GM18861 (cell line): ENCODE measurements around the gene CPLX3.

Experiments used
- ATAC-seq: cut with Tn5 transposase; IDR thresholded peaks from one replicate; pipeline ENCODE4 v1.9.1; 2021; ENCODE audit not compliant: unreplicated experiment

Gene CPLX3

DNA sequence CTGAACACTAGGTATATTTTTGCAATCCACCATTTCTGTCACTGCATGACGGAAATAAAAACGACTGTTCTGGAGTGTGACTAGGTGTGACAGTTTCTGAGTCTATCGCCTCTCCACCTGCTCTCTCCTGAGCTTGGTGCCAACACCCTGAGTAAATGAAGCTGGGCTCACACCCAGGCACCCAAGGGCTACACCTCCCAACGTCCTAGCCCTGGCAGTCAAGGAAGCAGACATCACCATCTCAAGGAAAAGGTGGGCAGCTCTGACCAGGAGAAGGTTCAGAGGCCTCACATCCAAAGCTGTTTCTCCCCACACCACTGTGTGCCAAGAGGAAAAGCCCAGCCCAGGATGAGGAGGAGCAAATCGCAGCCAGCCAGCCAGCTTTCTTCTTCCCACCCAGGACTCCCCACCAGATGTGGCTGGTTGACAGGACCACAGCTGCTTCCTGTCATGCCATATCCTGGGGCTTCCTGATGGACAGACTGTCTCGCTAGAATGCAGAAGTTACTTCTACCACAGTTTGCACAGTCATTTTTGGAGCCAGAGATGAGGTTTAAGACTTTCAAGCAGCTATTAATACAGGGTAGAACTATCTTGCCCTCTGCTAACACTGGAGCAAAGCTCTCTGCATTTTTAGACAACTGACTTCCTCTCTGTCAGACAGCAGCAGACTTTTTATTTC is 43.4 kb downstream of the CPLX3 start:
- ATAC-seq: peak; percentile 66

DNA sequence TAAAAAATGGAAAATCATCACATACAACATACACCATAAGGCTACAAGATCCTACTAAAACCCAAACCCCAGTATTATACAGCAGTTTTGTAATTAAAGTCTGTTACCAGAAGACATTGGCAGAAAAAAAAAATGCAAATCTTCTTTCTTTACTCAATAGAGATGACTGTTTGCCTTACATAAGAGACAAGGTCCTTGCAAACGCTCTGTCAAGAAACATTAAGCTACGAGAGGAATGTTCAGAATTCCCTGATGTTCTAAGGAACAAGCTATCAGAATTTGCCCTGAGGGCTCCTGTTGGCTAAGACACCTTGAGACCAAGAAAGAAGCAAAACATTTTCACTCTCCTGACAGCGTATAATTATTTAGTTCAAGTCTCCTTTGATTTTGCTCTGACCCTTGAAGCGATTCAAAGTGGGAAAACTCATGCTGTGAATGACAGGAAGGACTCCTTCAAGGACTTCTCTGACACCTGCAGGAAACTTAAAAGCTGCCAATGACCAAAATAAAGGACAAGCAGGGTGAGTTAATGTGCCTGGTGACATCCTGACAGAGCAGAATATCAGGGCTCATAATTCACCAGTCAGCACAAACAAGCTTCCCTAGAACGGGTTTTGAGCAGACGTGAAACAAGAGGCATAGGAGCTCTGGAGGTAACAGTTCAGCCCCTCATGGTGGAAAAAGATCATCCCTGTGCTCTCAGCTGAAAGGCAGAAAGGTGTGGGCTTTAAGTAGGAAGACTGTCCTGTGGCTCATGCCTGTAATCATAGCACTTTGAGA is 44.2 kb downstream of the CPLX3 start:
- no peak for ATAC-seq

DNA sequence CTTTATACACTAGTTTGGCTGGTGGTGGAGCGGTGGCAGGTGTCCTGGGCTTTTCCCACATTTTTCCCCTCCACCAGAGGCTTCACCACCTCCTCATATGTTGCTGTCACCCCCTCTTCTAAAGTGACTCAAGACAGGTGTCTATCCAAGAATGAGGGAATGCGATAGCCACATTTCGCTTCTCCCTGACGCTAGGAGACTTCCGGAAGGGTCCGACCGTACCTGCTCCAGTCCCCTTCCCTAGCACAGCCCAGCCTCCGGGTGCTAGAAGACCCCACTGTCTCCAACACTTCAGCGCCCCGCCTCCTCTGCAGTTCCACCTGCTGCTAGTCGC is 46.2 kb downstream of the CPLX3 start:
- ATAC-seq: no peak

DNA sequence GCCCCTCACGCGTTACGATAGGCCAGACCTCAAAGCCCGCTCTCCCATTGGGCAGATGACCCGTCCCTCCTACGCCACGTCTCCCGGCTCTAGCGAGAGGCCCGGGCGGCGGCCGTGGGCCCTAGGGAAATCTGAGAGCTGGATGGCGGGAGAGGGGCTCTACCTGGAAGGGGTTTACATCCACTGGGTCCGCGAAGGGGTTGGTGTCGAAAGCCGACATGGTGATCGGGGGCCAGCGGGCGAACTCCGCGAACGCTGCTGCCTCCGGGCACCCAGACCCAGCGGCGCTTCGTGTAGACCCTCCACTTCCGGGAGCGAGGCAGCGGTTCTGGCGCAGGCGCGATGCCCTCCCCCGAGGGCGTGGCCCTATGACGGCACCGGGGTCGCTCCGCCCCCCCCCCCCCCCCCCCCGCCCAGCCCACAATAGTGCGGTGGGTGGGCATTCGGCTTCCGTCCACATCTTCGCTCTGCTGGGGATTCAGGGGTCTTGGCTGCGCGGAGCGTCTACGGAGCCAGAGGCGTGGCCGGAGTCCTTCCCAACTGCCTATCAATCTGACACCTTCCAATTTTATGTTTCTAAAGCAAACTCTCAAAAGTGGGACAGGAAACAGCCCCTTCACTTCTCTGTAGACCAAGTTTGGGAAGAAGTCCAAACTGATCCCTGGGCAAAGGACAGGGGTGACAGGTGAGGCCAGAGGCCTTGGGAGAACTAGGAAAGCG is 46.8 kb downstream of the CPLX3 start, which contains the start of gene SCAMP2:
TSS of gene SCAMP2 (minus strand) at position 330 of the 720 bp plus-strand sequence. CDS start at position 220, 110 bp downstream.
- peak; percentile 49 for ATAC-seq

DNA sequence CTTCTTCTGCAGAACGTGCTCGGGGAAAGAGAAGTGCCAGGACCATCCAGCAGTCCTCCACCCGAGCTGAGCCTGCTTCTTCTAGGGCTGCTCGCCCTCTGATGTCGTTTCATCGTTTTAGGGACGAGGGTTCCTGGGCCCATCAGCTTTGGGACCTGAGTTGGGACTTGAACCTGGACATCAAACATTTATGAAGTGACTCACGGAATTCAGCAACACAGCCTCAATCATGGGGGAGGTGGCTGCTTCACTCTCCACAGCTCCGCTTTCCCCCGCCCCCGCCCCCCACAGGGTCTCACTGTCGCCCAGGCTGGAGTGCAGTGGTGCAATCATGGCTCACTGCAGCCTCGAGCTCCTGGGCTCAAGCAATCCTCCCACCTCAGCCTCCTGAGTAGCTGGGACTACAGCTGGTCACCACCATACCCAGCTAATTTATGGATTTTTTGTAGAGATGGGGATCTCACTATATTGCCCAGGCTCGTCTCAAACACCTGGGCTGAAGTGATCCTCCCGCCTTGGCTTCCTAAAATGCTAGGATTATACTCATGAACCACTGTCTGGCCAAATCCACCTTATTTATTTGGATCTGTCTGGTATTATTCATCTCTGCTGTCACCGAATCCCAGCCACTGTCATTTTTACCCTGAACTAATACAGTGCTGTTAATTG is 47.5 kb downstream of the CPLX3 start:
- no peak for ATAC-seq

DNA sequence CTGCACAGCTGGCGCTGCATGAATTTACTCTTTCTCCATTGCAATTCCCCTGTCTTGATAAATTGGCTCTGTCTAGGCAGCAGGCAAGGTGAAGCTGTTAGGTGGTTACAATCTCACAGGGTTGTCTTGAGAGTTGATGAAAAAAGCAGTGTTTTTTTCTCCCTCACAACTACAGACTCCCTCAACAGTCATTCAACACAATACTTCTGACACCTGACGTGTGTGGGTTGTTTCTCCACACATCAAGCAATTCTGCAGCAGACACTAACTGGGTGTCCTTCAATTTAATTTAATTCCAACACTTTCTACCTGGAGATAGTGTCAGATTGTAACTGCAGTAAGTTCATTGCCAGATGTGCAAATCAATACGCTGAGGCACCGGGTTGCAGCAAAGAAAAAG is 51.8 kb downstream of the CPLX3 start:
- ATAC-seq: no peak
